GM12878 (cell line): ENCODE results near the gene RPS6KA2. TPM values are rescaled to one million over a fixed set of nuclear protein-coding genes. Genes with fewer than 3 reads are reported as not detected.

Experiments used
- ATAC-seq: fragments of 200-7000 bp; cut with Tn5 transposase; 3 replicates; pipeline ENCODE4 v1.9.1; 2020; ENCODE audit warnings: mild to moderate bottlenecking, moderate library complexity
- BruUV-seq: library from RNA; stranded (reverse); fragments of 400-500 nt; replicated peaks from 2 replicates; lab custom pipeline; 2021; lab: Mats Ljungman, UMichigan
- CTCF ChIA-PET: fragments of 300-600 bp; sonication (Branson Sonifier 250); formaldehyde crosslinking; extraction: SDS; loops from one replicate; lab custom pipeline; 2021; ENCODE audit warnings: inconsistent platforms; lab: Yijun Ruan, JAX
- POLR2A ChIA-PET: fragments of 350-600 bp; formaldehyde crosslinking; extraction: SDS; loops from one replicate; lab custom pipeline; 2021; ENCODE audit warnings: inconsistent platforms; lab: Charles Lee
- RAD21 ChIA-PET: fragments of 300-600 bp; sonication (Branson Sonifier 250); formaldehyde crosslinking; loops from one replicate; lab custom pipeline; 2023; ENCODE audit warnings: antibody characterized with exemption; ENCODE audit not compliant: unreplicated experiment; lab: Charles Lee
- SMC1A ChIA-PET: fragments of 300-600 bp; sonication (Branson Sonifier 250); formaldehyde crosslinking; loops from one replicate; lab custom pipeline; 2023; ENCODE audit not compliant: unreplicated experiment, uncharacterized antibody; lab: Charles Lee
- DNase-seq: peaks from one replicate; pipeline ENCODE4 v3.0.0-alpha.2; 2011; ENCODE audit warnings: low read depth, low spot score
- FAIRE-seq: peaks from 3 replicates; lab custom pipeline; 2011; peaks lifted over from hg19 to GRCh38; lab: Jason Lieb, UNC
- H2AFZ ChIP-seq: 2 replicates; pipeline ENCODE4 v1.6.0; 2011; ENCODE audit warnings: low read depth, low read length, control low read depth; ENCODE audit not compliant: control insufficient read depth
- H3K27ac ChIP-seq: 2 replicates; pipeline ENCODE4 v1.5.1; 2011; ENCODE audit warnings: control low read depth; ENCODE audit not compliant: control insufficient read depth, insufficient read depth
- H3K27me3 ChIP-seq, 2 experiments: replicated peaks in 1 of 2; 2 replicates each; pipeline versions ENCODE4 v1.6.0 to v1.6.1; 2011; ENCODE audit warnings: low read length in 1 of 2; ENCODE audit not compliant: control insufficient read depth in 2 of 2, insufficient read depth in 2 of 2
- H3K36me3 ChIP-seq, 2 experiments: 2 replicates each; pipeline ENCODE4 v1.5.1; 2011; ENCODE audit warnings: low read length in 1 of 2; ENCODE audit not compliant: control insufficient read depth in 2 of 2, insufficient read depth in 2 of 2
- H3K4me1 ChIP-seq: 2 replicates; pipeline ENCODE4 v1.6.1; 2011; ENCODE audit warnings: mild to moderate bottlenecking, low read length, moderate library complexity, mixed read lengths; ENCODE audit not compliant: control insufficient read depth, insufficient read depth
- H3K4me2 ChIP-seq: 2 replicates; pipeline ENCODE4 v1.6.0; 2011; ENCODE audit warnings: control low read depth; ENCODE audit not compliant: control insufficient read depth, insufficient read depth
- H3K4me3 ChIP-seq: fragments of 200-600 bp; sonication (generic); 2 replicates; pipeline ENCODE4 v1.5.1; 2016
- H3K79me2 ChIP-seq: 2 replicates; pipeline ENCODE4 v1.6.0; 2011; ENCODE audit warnings: low read length; ENCODE audit not compliant: control insufficient read depth, insufficient read depth
- H3K9ac ChIP-seq: 2 replicates; pipeline ENCODE4 v1.8.0; 2011; ENCODE audit warnings: low read length, control low read depth, mixed read lengths; ENCODE audit not compliant: control insufficient read depth, insufficient read depth
- H3K9me3 ChIP-seq: replicated peaks from 3 replicates; pipeline ENCODE4 v1.5.1; 2011; ENCODE audit warnings: mild to moderate bottlenecking, low read length; ENCODE audit not compliant: control insufficient read depth, insufficient read depth
- H4K20me1 ChIP-seq: 2 replicates; pipeline ENCODE4 v1.6.0; 2011; ENCODE audit not compliant: control insufficient read depth, insufficient read depth
- ATF7 ChIP-seq: fragments of 450-650 bp; IDR thresholded peaks from 2 replicates; pipeline ENCODE4 v1.6.1; 2016; ENCODE audit warnings: low read depth, mild to moderate bottlenecking
- CHD1 ChIP-seq: IDR thresholded peaks from 2 replicates; pipeline ENCODE4 v1.6.1; 2012; ENCODE audit warnings: low read depth, low read length, improper control_type of control experiment
- E2F8 ChIP-seq: fragments of 450-650 bp; IDR thresholded peaks from 2 replicates; pipeline ENCODE4 v1.6.1; 2018; ENCODE audit warnings: mild to moderate bottlenecking, low read depth, moderate library complexity; ENCODE audit not compliant: partially characterized antibody
- ETV6 ChIP-seq, 2 experiments: fragments of 450-650 bp in 1 of 2; IDR thresholded peaks in 1 of 2; conservative IDR thresholded peaks in 1 of 2; 2 replicates each; pipeline ENCODE4 v1.6.1; 2014; ENCODE audit warnings: antibody characterized with exemption in 1 of 2, borderline replicate concordance in 1 of 2, low read depth in 1 of 2, mild to moderate bottlenecking in 1 of 2, moderate library complexity in 1 of 2
- WGBS: methylation state at CpG from one replicate; pipeline ENCODE4 v1.1.6; 2016; ENCODE audit warnings: low lambda C conversion rate; ENCODE audit not compliant: insufficient replicate concordance, insufficient coverage; ENCODE audit errors: missing lambda C conversion rate; 5-methylcytosine and 5-hydroxymethylcytosine counted together
- in situ Hi-C: fragments of 300-500 bp; cut with MboI; formaldehyde crosslinking; loops from 9 replicates; pipeline ENCODE4 v1.14.3; 2018; ENCODE audit warnings: mixed read lengths
- intact Hi-C: fragments of 100-400 bp; cut with micrococcal nuclease; formaldehyde crosslinking; loops from one replicate; pipeline ENCODE4 v1.14.2; 2022; ENCODE audit not compliant: unreplicated experiment
- polyA plus RNA-seq, 11 experiments: library from polyadenylated mRNA; depleted of rRNA in 4 of 11; unstranded in 6 of 11; stranded (reverse) in 5 of 11; fragments of >200 nt; fragmentation: Nextera tagmentation in 4 of 11; fragmentation: Illumina TruSeq in 1 of 11; extraction: Ambion mirVana in 4 of 11; extraction: Trizol in 1 of 11; gene quantifications; 1 replicate in 1 of 11; 2 replicates in 10 of 11; pipeline versions ENCODE4 v1.2.1 to v1.2.3, GENCODE V29; 2011 to 2016; ENCODE audit warnings: inconsistent platforms in 2 of 11, missing spikeins in 2 of 11, low read depth in 1 of 11
- total RNA-seq, 4 experiments: library from RNA; depleted of rRNA in 3 of 4; stranded (reverse); fragments of >200 nt in 3 of 4; fragmentation: Illumina TruSeq in 1 of 4; extraction: Trizol in 1 of 4; gene quantifications; 2 replicates each; pipeline versions ENCODE4 v1.2.1 to v1.2.3, GENCODE V29; 2013 to 2021

Gene RPS6KA2
- total and polyA plus RNA-seq, 10 of the 15 experiments (the other 5 are each of a cell fraction or from before 2014, with no cell fraction given) = 0.02 to 1.0 (median 0.22) TPM; not detected in 1

DNA sequence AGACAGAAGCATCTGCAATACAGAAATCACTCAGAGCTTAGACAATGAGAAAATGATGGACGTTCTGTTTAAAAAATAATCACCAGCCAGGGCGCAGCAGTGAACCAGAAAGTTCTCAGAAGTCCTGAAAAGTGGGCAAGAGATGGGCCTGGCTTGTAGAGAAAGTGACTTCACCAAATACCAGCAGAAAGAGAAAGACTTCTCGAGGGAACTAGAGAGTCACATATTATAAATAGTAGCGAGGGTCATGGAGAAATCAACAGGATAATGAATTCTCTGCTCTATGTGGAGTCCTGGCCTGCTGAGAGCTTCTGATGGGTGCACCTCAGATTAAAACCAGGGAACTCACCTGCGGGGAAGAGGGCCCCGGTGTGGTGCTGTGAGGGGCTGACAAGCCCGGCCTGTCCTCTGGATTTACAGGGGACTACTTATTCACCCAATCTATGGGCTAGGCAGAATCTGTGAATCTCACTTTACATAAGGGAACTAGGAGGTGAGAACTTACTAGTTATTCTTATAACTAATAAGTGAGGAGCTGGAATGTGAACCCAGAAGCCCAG is 35.0 kb downstream of the RPS6KA2 start:
- ChIA-PET SMC1A (no interaction called here), RAD21 (interaction anchor here (0.7 kb wide), 1 partner anchor 35 kb away, joined by 3 read pairs; the partner anchor contains the start of gene RPS6KA2), CTCF (no interaction called here), POLR2A (no interaction called here)
- in situ Hi-C loops (no loop called here), intact Hi-C loops (no loop called here)
- FAIRE-seq (no peak), ATAC-seq (no peak), DNase-seq (no peak)
- H3K36me3 ChIP-seq = no peaks in the 10 kb centered on the region
- H2AFZ ChIP-seq = no peak overlapping the region
- no peaks in the 10 kb centered on the region for H3K79me2 ChIP-seq
- H3K9ac ChIP-seq = no peak overlapping the region
- BruUV-seq = no TSS peak
- H3K4me3 ChIP-seq = no peak overlapping the region
- no peak overlapping the region for H3K27ac ChIP-seq
- no peak overlapping the region for H3K4me2 ChIP-seq
- no peaks in the 10 kb centered on the region for H3K9me3 ChIP-seq
- peaks cover 28% of the 10 kb centered on the region for H3K4me1 ChIP-seq
- TF ChIP-seq ETV6 (conservative IDR thresholded peaks at IDR 0.05 in 1 of 2, IDR thresholded peaks at IDR 0.05 in 1 of 2; ENCODE audit: borderline replicate concordance in 1 of 2, low read depth in 1 of 2) = no peak
- H3K27me3 ChIP-seq = no peaks in the 10 kb centered on the region
- no peaks in the 10 kb centered on the region for H4K20me1 ChIP-seq
- 90% methylated on average over 7 of the region's 7 CpGs for WGBS

GRCh38 chr6:166591026-166591425 is 36.0 kb downstream of the RPS6KA2 start:
- DNase-seq = no peak
- no peaks in the 10 kb centered on the region for H4K20me1 ChIP-seq
- ATAC-seq = no peak
- CTCF ChIA-PET = no interaction called here
- no peak for TF ChIP-seq ATF7
- no peak for TF ChIP-seq E2F8
- TF ChIP-seq CHD1 = no peak
- SMC1A ChIA-PET = no interaction called here
- FAIRE-seq = no peak
- no peaks in the 10 kb centered on the region for H3K36me3 ChIP-seq
- H3K27ac ChIP-seq = no peak overlapping the region
- no peaks in the 10 kb centered on the region for H3K79me2 ChIP-seq
- POLR2A ChIA-PET = no interaction called here
- H2AFZ ChIP-seq = no peak overlapping the region
- no TSS peak for BruUV-seq
- 95% methylated on average over 11 of the region's 11 CpGs for WGBS
- RAD21 ChIA-PET = no interaction called here
- H3K4me2 ChIP-seq = no peak overlapping the region
- H3K4me3 ChIP-seq = no peak overlapping the region
- in situ Hi-C loops = no loop called here
- no peak overlapping the region for H3K9ac ChIP-seq
- intact Hi-C loops = no loop called here
- H3K4me1 ChIP-seq = peaks cover 32% of the 10 kb centered on the region
- no peaks in the 10 kb centered on the region for H3K9me3 ChIP-seq
- H3K27me3 ChIP-seq = no peaks in the 10 kb centered on the region
